HG02763 (cell line): ENCODE data around the gene KIF18B.

Experiments used
- ATAC-seq: cut with Tn5 transposase; IDR thresholded peaks from one replicate; pipeline ENCODE4 v1.9.1; 2021; ENCODE audit warnings: mild to moderate bottlenecking, moderate library complexity; ENCODE audit not compliant: unreplicated experiment

The KIF18B gene

DNA sequence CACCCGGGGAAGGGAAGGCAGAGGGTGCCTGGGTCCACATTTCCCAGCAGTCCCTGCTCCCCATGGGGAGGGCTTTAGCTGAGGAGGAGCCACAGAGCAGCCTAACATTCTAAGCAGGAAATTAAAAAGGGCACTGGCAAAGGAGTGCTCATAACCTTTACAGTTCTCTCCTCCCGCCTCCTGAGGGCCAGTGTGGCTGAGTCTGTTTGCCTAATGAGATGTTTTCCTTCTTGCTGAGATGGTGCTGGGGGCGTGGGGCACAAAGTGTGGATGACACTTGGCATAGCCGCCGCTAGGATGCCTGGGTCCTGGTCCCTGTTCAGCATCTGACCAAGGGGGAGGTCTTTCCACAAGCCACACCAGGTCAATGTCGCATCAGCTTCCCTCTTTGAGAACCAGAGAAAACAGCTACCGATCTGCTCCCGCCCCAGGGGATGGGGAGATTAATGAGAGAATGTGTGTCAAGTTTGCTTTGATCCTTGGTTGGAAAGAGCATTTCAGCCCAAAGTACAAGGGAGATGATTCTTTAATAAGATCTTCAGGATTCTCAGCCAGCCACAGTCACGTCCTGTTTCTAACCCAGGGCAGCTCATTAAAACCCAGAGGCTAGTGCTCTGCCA, 5.8 kb downstream of the KIF18B start:
- ATAC-seq = no peak

DNA sequence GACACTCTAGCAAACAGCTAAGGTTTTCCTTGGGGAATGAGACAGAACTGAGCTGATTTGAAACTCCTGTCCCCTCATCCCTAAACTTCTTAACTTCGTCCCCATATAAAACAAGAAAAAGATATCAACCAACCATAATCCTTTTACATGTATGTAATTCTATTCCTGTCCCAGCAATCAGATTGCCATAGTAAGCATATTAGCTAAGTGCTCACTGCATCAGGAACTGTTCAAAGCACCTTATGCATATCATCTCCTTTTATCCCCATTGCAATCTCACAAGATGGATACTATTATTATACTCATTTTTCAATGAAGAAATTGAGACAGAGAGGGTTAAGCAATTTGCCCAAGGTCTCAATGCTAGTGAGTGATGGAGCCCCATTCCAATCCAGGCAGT, 6.8 kb downstream of the KIF18B start:
- ATAC-seq = no peak

DNA sequence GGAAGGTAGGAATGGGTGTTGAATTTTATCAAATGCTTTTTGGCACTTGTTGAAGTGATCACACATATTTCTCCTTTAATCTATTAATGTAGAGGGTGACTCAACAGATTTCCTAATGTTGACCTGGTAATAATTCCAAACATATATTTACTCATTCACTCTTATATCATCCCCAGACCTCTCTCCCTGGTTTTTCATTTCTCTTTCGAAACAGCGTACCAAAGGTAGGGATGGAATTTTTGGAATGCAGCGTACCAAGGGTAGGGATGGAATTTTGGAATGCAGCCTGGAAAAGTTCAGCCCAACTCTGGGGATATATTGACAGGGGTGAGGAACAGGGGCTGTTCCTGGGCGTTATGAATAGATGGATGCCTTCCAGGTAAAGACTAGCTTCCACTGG, 7.3 kb downstream of the KIF18B start:
- no peak for ATAC-seq

DNA sequence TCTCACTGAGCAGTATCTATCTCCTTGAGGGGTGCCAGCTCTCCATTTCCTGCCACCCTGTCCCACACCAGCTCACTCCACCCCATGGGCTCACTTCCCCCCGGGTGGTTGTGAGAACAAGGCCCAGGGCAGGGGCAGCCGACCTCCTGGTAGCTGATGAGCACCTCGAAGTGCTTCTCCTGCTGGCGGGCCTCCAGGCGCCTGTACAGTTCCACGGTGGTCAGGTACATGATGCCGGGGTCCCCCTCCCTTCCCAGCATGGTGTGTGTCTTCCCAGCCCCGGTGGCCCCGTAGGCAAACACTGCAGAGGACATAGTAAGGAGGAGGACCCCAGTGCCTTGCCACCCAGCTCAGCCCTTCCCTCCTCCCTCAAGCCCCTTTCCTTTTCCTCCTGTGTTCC, 12.5 kb downstream of the KIF18B start:
- ATAC-seq = no peak

DNA sequence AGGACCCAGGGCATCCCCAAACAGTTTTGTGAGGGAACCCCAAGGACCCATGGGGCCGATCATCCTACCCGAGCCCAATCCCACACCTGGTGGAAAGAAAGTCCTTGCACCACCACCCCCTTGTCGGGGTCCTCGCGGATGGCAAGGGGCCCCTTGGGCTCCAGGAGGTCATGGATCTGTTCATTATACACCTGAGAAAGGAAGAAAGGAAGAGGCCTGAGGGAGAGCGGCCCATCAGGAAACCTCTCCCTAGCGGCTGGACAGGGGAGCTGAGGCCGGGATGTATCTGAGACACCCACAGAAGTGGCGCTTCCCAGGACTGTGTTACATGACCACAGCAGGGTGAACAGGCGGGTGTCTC, 12.8 kb downstream of the KIF18B start:
- ATAC-seq = no peak

DNA sequence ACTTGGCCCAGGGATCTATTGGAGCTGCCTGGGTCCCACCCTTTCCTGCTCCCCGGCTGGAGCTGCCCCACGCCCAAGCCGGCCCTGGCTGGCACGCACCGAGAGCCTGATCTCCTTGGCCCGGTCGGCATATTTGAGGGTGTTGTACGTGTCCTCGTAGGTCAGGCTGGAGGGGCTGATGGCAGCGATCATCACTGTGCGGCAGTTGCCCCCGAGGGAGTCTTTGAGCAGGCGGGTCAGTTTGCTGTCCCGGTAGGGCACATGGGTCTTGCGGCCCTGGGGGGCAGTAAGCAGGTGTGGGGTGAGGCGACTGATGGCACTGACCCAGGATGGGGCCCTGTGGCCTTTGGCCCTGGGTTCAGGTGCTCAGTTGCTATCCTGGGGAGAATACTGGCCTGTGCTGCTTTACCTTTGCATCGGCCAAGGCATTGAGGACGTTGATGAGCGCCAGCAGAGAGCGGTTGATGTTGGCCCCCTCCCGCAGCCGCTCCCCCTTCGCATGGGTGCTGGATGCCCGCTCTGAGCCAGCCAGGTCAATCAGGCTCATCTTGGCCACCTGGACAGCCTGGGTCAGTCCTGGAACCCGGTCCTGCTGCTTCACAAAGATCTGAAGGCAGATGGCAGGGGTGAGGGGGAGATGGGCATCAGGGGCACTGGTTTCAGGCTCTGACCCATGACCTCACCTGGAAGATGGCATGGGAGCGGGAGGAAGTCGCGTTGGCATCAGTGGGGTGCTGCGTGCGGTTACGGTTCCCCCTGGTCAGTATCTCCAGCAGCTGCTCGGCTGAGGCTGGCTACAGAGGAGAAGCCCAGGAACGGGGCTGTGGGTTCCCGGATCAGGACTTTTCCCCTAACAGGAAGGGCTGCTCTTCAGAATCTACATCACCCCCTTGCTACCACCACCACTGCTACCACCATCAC, 13.5 kb downstream of the KIF18B start:
- no peak for ATAC-seq

DNA sequence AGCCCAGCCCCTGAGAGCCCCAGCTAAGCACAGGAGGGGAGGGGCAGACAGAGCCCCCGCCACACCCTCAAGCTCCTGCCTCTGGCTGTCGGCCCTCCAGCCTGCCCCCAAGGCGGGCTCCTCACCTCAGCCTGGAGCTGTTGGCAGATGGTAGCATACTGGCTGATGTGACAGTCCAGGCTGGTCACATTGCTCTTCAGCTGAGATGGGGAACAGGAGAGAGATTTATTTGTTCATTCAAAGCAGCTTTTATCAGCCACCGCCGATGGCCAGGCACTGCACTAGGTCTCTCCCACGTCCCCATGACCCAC, 14.8 kb downstream of the KIF18B start:
- ATAC-seq = no peak

DNA sequence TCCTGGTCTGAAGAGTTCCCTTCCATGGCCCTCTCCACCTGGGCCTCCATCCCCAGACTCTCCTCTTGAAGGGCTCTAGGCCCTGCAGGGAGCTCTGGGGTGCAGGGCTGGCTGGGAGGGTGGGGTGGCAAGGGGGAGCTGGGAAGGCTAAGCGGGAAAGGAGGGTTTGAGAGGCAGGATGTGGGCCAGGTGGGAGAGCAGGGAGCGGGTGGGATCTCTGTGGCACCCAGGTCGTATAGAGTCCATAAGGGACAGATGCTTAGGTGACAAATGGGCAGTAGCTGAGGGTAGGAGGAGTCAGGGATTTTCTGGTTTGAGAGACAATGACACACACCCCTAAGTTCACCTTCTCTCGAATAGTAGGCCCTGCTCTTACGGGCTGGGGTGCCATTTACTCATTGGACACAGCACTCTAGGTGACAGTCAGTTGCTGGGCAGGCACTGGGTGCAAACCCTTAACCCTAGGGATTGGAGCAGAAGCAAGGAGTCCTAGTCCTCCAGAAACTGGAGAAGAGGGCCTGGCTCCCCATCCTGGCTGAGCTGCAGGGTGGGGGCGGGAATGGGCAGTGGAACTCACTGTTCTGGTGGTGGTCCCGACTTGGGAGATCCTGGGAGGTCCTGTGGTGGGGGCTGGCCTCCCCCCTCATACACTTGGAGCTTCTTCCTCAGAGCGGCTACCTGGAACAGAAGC, 15.3 kb downstream of the KIF18B start:
- ATAC-seq = no peak

DNA sequence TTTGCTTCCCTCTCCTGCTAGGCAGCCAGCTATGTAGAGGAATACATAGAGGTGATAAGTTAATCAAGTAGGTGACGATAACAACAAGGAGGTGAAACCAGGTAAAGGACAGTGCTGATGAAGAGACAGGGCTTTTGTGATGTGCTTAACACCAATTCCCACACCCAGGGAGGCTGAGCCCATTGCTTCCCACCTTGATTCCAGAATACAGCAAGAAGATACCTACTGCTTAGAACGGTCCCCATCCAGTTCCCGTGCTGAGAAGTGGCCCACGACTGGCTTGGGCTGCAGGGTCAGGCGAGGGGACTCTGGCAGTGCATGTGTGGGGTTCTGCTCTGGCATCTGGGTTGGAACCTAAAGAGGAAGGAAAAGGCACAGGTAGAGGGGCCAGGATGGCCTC, 16.2 kb downstream of the KIF18B start:
- ATAC-seq = no peak

DNA sequence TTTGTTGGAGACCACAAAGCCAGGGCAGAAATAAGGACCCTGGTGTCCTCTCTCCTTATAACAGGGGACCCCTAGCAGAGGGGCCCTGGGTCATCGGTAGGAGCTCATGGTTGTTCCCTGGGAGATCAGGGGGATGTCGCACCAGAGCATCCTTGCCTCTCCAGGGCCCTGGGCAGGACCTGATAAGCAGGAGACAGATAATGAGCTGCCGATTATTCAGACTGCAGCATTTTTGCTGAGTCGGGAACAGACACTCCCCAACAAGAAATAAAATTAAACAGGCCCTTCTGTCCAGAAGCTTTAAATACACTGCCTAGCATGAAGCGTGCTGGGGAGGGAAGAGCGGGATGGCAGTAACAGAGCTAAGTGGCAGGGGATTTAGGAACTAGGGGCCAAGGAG, 16.9 kb downstream of the KIF18B start:
- no peak for ATAC-seq

DNA sequence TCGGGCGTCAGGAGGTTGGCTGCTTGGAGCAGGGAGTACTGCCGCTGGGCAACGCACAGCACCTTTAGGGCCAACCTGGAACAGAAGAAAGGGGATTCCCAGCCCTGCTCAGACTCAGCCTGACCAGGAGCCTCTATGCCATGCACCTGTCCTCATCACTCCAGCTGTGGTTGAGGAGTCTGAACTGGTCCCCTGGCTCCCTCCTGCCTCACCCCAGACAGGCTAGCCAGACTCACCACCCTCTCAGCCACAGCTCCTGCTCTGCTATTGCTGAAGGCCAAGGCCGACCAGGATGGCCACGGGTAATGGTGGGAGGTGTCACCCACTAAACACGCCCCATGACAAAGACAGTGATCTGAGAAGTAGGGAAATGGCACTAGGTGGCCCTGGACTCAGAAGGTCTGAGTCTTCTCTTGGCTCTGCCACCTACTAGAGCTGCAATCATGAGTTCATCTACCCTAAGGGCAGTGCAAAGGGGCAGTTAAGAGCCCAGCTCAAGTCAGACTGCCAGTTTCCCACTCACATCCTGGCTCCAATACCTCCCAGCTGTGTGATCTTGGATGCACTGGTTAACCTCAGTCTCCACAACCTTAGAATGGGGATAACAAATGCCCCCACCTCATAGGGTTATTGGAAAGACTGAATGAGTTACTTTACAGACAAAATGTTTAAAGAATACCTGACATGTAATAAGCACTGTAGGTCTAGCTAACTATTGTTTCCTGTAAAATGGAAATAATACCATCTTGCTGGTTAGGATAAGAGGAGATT, 18.4 kb downstream of the KIF18B start:
- ATAC-seq = no peak

DNA sequence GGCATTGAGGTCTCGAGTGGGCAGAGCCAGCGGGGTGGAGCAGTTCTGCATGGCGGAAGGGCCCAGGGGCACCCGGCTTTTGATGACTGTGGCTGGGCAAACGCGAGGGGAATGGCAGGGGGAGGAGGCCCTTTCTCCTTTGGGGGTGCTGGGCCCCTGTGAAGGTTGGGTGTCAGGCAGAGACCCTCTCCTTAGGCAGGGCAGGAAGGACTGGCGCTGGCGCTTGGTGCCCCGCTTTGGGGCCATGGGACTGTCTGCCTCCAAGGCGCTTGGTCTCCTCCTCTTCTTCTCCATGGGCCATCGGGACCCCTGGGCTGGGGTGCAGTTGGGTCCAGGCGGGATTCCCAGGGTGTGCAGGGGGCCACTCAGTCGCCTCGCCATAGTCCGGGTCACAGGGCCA, 19.4 kb downstream of the KIF18B start:
- no peak for ATAC-seq

DNA sequence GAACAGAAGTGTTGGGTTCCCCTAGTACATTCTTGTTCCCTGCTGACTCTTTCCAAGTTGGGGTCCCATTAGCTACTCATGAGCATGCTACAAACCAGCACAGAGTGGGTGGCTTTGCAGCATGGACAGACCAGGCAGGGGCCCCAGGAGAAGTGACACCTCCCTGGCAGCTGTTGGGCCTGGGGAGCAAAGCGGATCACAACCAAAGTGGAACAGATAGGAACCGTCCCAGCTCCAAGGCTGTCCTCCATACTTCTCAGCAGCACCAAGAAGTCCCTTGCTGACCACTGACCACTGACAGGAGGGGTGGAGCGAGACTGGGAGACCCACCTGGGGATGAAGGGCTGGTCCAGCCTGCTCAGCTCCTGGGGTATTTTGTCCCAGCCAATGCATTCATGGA, 19.9 kb downstream of the KIF18B start:
- ATAC-seq = no peak

DNA sequence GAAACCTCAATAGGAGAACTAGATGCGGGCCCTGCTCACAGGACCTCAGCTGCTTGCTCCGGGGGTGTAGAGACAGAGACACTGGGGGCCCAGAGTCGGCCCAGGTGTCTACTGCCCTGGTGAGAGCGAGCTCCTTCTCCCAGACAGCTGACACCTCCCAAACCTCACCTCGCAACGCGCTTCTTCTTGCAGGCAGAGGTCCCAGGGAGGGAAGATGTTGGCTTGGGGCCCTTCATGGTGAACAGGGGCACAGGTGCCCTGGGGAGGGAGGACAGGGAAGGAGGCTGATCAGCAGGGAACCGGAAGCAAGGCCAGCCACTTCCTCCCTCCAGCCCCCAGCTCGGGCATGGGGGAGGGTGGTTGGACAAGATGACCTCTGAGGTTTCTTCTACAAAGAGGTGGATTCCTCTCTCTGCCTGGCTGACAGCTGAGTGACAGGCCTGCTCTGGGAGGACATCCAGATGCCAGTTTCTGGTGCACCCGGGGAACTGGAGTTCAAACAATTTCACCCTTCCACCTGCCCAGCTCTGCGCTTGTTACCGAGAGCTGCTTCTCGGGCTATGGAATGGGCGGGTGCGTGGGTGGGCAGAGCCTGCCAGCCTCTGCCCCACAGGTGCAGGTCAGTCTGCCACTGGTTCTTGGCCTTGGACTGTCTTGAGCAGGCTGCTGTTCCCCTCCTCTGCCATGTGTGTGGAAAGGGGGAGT, 20.6 kb downstream of the KIF18B start:
- no peak for ATAC-seq

DNA sequence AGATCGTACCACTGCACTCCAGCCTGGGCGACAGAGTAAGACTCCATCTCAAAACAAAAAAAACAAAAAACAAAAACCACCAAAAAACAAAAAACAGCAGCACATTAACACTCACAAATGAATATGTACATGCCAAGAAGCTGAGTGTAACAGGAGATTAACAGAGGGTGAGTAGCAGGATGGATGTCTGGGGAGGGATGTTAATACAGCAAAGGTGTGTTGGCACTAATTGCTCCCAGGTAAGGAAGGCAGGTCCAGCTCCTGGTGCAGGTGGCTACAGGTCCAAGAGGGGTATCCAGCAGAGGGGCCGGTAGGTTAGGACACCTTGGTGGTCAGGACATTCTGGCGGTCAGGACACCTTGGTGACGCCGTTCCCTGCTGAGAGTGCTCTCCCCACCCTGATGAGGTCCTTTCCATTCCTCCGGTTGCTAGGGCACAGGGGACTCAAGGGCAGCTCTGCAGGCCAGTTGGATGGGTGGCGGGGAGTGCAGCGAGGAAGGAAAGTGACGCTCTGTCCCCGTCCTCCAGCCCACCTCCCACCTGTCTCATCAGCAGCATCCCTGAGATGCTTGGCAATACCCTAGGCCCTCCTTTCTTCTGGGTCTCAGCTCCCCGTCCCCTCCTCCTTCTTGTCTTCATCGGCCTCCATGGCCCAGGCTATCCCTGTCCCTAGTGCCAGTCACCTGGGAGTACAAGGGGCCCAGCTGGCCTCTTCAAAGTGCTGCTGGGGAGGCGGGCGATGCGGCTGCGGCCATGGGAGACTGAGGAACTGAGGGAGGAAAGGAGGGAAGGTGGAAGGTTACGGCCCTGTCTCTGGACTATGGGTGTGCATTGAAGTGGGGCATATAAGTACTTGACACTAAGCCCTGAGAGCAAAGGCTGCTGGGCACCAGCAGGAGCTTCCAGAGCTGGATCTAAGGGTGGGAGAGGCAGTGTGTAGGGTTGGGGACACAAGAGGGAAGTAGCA, 21.6 kb downstream of the KIF18B start:
- no peak for ATAC-seq

DNA sequence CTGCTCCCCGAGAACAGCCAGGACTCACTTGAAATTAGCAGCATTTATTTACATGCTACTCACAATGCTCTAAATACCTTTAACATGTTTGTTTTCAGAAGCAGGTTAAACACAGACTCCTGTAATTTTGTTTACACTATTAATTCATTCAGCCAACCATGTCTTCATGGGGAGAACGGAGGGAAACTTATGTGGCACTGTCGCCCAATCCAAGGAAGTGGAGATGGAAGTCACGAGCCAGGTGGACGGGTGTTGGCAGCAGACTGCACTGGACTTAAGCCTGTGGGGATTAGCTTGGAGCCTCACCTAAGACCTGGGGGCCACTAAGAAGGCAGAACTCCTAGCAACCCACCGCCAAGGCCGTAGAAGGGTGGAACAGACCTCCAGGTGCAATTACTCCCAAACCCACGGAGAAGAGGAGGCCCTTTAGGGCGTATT, 23.4 kb downstream of the KIF18B start:
- no peak for ATAC-seq

DNA sequence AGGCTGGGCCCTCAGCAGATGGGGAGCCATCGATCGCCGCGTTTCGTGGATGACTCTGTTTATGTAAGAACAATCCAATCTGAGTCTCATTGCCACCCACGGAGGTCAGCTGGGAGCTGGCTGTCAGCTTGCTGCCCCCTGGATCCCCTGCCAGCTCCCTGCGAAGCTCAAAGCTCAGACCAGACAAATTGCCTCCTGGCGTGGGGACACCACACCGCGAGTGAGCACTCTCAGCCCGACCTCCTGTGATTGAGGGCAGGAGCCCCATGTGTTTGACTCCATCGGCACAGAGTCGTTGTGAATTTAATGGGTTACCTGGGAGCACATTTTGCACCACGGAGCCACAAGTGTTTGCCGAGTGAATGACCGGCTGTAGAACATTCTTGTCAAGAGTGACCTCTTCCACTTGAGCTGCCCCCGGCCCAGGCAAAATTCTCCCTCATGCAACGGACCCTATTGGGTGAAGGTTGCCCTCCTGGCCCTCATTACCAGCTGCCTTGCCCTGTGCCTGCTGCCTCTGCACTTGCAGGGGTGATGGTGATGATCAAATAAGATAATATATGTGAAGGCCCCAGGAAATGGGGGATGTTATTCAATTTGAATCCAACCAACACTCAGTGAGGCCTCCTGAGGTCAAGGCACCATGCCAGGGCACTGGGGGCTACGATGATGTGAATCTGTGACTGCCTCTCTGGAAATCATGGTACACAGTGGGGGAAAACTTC, 24.7 kb downstream of the KIF18B start:
- ATAC-seq = no peak

DNA sequence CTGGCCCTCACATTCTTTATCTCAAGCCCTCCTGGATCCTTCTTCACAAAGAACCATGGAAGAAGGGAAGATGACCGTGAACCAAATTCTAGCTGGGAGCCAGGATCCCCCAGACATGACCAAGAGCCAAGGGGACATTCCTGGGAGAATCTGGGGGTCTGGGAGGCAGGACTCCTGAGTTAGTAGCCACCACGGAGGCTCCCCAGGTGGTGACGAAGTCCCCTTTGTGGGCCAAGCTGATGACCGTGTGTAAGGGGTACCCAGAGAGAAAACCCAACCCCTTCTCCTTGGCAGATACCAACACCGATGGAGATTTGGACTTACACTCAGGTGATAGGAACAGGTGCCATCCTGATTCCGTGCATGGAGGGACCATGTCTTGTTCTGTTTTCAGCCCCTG, 25.4 kb downstream of the KIF18B start:
- ATAC-seq = no peak
